ENCODE results near the gene TSC2.

Gene TSC2

DNA sequence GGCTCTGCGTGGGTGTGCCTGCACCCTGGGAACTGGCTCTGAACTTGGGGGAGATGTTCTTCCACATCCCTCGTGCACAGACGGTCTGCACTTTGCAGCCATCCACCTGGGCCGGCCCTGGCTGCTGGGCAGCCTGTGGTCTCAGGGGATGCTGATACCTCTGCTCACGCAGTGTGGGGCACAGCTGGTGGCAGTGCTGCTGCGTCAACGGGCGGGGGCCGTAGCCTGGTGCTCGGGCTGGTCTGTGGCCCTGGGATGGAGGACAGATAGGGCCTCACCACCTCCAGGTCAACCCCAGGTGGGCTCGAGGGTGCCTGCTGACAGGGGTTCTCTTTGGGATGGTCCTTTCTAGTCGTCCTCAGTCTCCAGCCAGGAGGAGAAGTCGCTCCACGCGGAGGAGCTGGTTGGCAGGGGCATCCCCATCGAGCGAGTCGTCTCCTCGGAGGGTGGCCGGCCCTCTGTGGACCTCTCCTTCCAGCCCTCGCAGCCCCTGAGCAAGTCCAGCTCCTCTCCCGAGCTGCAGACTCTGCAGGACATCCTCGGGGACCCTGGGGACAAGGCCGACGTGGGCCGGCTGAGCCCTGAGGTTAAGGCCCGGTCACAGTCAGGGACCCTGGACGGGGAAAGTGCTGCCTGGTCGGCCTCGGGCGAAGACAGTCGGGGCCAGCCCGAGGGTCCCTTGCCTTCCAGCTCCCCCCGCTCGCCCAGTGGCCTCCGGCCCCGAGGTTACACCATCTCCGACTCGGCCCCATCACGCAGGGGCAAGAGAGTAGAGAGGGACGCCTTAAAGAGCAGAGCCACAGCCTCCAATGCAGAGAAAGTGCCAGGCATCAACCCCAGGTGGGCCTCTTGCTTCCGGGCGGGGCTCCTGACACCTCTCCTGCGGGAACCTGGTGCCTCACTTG, 36.3 kb downstream of the TSC2 start:
- DNase-seq (ENCODE audit: low read depth): no peak
- TF ChIP-seq, protein P1, sequence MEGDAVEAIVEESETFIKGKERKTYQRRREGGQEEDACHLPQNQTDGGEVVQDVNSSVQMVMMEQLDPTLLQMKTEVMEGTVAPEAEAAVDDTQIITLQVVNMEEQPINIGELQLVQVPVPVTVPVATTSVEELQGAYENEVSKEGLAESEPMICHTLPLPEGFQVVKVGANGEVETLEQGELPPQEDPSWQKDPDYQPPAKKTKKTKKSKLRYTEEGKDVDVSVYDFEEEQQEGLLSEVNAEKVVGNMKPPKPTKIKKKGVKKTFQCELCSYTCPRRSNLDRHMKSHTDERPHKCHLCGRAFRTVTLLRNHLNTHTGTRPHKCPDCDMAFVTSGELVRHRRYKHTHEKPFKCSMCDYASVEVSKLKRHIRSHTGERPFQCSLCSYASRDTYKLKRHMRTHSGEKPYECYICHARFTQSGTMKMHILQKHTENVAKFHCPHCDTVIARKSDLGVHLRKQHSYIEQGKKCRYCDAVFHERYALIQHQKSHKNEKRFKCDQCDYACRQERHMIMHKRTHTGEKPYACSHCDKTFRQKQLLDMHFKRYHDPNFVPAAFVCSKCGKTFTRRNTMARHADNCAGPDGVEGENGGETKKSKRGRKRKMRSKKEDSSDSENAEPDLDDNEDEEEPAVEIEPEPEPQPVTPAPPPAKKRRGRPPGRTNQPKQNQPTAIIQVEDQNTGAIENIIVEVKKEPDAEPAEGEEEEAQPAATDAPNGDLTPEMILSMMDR (IDR thresholded peaks at IDR 0.05; ENCODE audit: low read depth, low read length, missing control alignments): no peak
- in situ Hi-C loops (cut with HindIII; ENCODE audit: low sequenced_read_pairs): no loop called here
- no peak overlapping the region for H3K4me3 ChIP-seq (ENCODE audit: low read depth, low read length)

DNA sequence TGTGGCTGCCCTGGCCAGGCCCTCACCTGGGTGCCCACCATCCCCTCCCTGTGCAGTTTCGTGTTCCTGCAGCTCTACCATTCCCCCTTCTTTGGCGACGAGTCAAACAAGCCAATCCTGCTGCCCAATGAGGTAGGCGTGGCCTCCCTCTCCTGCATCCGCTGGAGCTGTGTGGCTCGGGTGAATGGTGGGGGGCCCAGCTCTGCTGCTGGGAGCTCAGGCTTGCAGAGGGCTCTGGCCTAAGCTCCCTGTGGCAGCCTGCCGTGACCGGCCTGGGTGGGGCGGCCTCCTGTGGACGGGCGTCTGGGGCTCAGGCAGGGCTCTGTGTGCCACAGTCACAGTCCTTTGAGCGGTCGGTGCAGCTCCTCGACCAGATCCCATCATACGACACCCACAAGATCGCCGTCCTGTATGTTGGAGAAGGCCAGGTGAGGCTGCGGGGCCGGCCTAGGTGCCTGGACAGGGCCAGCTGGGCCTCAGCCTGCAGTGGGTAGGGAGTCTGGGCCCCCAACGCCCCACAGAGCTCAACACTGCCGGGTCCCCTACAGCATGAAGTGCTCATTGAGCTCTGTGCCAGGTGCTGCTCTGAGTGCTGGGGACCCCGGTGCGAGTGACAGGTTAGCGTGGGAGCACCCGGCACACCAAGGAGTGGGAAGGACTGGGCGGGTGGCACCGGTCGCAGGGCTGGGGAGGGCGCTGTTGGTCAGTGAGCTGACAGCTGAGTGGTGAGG, 37.3 kb downstream of the TSC2 start:
- in situ Hi-C loops (cut with HindIII; ENCODE audit: low sequenced_read_pairs): no loop called here
- DNase-seq (ENCODE audit: low read depth): no peak
- TF ChIP-seq, protein P1 (IDR thresholded peaks at IDR 0.05; ENCODE audit: low read depth, low read length, missing control alignments): no peak
- H3K4me3 ChIP-seq (ENCODE audit: low read depth, low read length): no peak overlapping the region

DNA sequence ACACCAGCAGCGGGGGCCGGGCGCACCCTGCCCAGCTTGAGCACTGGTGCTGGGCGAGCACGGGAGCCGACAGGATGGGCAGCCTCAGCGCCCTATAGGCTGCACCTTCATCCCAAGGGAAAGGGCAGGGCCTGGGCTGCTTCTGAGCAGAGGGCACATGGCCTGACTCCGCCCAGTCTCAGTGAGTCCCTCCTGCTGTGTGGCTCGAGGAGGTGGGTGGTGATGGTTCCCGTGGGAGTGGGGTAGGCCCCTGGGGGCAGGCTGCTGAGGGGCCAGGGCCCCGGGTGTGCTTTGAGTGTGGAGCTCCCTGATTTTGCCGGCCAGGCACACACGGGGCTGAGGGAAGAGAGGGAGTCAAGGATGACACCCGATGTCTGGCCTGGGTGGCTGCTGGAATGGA, 37.9 kb downstream of the TSC2 start:
- in situ Hi-C loops (cut with HindIII; ENCODE audit: low sequenced_read_pairs): no loop called here
- no peak overlapping the region for H3K4me3 ChIP-seq (ENCODE audit: low read depth, low read length)
- no peak for DNase-seq (ENCODE audit: low read depth)
- TF ChIP-seq, protein P1 (IDR thresholded peaks at IDR 0.05; ENCODE audit: low read depth, low read length, missing control alignments): no peak

DNA sequence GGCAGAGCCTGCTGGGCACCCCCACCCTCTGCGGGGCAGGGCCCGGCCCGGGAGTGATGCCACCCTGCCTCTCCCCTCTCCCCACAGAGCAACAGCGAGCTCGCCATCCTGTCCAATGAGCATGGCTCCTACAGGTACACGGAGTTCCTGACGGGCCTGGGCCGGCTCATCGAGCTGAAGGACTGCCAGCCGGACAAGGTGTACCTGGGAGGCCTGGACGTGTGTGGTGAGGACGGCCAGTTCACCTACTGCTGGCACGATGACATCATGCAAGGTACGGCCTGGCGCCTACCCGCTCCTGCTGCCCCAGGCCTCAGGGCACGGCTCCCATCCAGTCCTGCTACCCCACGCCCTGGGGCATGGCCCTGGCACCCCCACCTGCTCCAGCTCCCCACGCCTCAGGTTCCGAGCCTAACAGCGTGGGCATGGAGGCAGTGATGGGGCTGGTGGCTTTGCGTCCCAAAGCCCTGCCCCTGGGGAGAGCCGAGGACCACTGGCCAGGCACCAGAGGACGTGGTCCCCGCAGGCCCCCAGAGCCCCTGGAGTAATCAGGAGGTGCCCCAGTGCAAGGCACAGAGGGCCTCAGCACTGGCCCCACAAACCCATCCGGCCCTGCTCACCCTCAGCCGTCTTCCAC, 38.4 kb downstream of the TSC2 start:
- no peak overlapping the region for H3K4me3 ChIP-seq (ENCODE audit: low read depth, low read length)
- TF ChIP-seq, protein P1 (IDR thresholded peaks at IDR 0.05; ENCODE audit: low read depth, low read length, missing control alignments): no peak
- DNase-seq (ENCODE audit: low read depth): no peak
- in situ Hi-C loops (cut with HindIII; ENCODE audit: low sequenced_read_pairs): no loop called here

DNA sequence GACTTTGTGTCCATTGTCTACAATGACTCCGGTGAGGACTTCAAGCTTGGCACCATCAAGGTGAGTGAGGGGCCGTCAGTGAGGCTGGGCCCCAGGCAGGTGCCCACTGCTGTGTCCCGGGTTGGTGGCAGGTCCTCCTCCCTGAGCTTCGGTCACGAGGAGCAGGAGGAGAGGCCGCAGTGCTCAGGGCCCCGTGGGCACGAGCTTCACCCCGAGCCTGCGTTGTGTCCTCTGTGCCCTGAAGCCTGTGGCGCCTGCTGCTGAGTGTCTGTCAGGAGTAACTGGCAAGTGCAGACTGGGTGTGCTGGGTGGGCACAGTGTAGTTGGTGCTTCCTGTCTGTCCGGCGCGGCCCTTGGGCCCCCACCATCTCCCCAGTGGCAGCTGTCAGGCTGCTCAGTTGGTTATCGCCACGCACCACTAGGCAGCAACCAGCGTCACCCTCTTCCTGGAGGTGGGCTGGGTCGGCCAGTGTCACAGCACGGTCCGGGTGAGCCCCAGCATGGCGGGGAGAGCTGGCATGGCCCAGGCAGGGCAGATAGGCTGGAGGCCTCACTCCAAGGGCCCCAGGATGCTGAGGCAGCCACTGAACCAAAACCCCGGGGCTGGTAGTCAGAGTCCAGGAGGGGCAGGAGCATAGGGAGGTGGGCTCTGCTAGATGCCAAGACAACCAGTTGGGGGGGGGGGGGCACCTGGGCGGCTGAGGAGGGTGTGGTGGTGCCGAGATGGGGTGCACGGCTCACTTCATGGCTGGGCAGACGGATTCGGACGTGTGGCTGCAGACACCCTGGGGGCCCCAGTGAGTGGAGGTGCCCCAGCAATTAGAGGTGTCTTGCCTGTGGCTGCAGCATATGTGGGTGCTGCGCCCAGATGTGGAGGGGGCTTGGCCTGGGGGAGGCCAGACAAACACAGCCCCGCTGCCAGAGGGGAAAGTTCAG, 39.3 kb downstream of the TSC2 start:
- no peak overlapping the region for H3K4me3 ChIP-seq (ENCODE audit: low read depth, low read length)
- TF ChIP-seq, protein P1 (IDR thresholded peaks at IDR 0.05; ENCODE audit: low read depth, low read length, missing control alignments): no peak
- in situ Hi-C loops (cut with HindIII; ENCODE audit: low sequenced_read_pairs): no loop called here
- DNase-seq (ENCODE audit: low read depth): no peak
